GM21390 (cell line): ENCODE measurements around the gene SDK2.

ENCODE experiments used
- ATAC-seq: cut with Tn5 transposase; IDR thresholded peaks from one replicate; pipeline ENCODE4 v1.9.1; 2021; ENCODE audit not compliant: unreplicated experiment

Gene SDK2

DNA sequence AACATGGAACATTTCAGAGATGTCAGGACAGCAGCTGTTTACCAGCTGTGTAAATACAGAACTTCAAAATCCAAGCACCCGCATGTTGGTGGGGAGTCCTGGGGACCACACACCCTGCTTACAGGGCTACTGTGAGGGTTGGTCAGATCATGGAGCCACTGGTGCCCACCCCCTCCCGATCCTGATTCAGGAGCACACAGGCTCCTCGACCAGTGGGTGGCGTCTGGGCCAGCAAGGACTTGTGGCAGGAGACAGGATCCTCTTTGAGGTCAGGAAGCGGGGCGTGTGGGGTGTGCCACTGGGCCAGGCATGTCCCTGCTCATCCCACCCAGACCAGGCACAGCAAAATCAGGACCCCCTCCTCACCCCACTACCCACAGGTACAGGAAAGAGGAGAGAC is 83.6 kb downstream of the SDK2 start:
- no peak for ATAC-seq

DNA sequence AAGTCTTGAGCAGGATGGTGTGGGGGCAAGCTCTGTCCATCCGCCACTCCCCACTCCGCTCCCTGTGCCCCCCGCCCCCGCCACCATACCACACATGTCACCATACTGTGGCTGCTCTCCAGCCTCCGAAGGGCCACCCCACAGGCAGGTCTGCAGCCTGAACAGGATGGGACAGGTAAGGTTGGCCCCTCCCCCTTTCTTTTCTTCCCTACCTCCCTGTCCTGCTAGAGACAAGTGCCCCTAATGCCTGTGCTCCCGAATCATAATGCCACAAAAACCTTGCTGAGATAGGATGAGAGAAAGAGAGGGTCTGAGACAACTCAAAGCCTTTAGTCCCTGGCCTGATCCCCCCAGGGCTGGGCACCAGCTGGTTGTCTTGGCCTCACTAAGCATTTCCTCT is 84.7 kb downstream of the SDK2 start:
- no peak for ATAC-seq

DNA sequence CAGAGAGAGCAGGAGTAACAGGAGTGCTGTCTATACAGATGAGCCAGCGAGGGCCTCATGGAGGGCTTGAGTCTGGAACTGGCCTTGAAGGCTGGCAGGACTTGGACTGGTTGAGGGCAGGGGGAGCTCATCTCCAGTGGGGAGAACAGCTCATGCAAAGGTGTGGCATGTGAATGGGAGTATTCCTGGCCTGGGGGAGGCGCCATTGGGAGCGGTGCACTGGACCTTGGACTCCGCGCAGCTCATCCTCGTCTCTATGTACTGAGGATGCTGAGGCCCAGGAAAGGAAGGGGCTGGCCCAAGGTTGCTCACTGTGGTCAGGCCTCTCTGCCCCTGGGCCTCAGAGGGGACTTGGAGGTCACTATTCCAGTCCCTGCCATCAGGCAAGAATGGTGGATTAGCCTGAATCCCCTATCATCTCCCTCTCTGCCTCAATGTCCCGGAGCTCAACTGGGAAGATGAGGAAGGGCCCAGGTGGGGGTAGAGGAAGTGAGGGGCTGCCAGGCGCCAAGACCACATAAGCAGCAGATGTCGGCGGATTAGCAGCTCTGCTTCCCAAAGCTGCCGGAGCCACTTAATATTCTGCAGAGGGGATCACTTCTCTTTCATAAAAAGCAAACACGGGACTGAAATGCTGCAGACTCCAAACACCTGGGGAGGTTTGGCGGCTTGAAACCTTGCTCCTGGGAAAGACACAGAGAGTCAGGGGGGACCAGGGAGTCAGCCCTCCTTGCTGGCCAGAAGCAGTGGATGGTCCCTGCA is 88.9 kb downstream of the SDK2 start:
- no peak for ATAC-seq

DNA sequence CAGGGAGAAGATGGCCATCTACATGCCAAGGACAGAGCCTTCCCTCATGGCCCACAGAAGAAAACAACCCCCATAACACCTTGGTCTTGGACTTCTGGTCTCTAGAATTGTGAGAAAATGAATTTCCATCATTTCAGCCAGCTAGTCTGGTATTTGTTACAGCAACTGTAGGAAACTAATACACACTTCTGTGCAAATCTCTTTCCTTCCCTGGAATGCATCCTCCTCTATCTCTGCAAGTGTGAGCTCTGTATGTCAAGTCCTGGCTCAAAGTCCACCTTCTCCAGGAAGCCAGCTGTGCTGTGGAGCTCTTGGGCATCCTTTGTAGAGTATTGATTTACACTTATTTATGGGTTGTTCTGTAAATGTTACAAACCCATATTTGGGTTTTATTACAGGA is 89.7 kb downstream of the SDK2 start:
- ATAC-seq: no peak

DNA sequence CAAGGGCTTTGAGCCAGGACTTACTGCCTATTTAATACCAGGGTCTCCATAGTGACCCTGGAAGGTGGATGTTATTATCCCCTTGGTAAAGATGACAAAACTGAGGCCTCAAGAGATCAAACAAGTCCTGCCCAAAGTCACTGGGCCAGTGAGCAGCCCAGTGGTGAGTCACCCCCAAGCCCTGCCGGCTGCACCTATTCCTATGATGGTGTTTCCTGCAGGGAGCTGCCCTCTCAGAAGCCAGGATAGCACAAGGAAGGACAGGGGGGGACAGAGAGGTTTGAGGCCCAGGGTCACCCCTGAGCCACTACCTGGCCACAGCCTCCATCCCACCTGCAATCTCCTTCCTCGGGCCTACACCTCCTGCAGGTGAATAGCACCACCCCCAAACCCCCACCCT is 90.9 kb downstream of the SDK2 start:
- ATAC-seq: no peak

DNA sequence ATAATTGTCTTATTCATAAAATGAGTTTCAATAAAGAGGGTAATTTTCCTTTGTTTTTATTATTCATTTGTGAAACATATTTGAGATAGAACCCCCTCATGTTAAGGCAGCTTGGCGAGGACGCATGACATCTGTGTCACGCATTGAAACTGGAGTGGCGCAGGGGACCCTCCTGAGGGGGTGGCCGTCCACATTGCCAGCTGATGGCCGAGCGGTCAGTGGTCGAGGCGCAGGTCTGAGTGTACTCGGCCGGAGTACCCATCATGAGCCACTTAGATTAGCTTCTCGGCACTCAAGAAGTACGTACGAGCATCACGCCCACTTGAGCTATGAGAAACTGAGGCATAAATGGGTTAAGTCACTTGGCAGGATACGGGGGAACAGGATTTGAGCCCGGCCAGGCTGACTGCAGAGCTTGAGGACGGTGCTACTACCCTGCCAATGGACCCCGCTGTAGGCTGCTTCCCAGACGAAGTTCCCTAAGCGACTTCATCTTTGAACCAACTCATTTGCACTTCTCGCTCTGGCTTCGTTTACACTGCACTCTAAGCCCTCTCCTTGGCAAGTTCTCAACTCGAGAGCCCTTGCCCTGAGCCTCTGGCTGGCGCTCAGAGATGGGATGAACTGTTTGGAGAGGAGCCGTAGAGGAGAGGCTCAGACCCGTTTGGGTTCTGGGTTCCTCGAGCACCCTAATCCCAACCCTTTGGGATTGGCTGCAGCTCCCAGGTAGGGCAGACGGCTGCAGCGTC is 91.8 kb downstream of the SDK2 start:
- ATAC-seq: no peak

DNA sequence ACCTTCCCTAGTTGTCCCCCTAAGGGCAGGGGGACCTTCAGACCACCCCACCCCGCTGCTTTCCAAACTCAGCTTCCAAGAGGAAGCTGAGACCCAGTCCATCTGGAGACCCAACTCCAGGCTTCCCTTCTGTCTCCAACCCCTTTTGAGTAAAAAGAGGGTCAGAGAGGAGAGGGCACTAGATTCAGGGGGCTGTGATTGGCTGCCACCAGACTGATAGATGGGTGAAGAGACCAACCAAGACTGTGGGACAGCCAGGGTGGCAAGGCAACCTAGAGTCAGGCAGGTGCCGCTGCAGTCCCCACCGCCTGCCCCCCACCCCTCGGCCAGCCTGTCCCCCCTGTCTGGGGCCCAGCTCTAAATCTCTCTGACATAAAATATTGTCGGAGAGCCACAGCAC is 92.5 kb downstream of the SDK2 start:
- no peak for ATAC-seq

DNA sequence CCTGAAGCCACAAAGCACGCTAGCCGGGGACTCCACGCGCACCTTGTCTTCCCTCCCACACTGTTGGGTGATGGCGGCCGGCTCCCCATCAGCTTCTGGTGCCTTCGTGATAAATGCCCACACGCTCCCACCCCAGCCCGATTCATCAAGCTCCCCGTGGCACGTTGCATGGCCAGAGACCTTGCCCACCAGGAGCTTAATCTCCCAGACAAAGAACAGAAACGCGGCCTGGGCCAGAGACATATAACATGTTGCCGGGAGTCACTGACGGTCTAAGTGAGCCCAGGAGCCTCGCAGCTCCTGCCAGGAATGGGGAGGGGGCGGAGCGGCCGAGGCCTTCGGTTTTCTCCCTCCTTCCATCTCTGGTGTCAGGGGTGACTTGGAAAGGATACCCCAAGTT is 93.1 kb downstream of the SDK2 start:
- no peak for ATAC-seq

DNA sequence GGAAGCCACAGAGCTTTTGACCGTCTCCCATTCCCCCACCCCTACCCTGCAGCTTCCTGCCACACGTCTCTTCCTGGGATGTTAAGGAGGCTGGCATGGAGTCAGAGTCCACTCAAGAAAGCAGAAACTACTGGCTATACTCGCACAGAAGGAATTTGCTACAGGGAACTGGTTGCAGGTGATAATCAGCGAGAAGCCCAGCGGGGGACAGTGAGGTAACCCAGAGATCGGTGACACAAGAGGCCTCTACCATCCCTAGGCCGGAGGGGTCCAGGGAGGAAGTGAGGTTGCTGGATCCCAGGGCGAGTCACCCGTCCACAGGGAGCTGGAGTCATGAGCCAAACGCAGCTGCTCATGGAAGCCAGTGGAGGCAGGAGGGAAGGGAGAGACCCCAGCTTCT is 93.7 kb downstream of the SDK2 start:
- ATAC-seq: no peak

DNA sequence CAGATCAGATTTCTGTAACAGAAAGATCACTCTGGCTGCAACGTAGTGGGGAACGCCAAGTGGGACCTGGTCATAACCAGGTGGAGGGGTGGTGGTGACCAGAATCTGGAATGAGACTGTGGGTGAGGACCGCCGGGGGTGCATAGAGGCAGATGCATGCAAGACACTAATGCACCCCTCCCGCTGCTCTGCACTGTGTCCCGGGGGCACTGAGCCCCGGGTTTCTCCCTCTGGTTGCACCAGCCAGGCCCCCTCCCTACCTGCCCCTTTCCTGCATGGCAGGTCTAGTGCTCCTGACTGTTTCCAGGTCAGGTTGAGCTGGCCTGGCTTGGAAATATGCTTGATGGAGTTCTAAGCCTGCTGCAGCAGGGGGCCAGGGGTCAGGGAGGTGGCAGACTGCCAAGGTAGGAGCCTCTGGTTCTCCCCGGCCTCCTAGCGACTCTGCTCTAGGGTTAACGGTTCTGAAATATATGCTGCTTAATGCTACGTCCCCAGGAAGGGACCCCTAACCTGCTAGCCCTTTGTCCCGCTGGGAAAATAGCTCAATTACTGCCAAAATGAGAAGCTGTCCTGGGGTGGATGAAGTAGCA is 94.3 kb downstream of the SDK2 start:
- ATAC-seq: no peak

DNA sequence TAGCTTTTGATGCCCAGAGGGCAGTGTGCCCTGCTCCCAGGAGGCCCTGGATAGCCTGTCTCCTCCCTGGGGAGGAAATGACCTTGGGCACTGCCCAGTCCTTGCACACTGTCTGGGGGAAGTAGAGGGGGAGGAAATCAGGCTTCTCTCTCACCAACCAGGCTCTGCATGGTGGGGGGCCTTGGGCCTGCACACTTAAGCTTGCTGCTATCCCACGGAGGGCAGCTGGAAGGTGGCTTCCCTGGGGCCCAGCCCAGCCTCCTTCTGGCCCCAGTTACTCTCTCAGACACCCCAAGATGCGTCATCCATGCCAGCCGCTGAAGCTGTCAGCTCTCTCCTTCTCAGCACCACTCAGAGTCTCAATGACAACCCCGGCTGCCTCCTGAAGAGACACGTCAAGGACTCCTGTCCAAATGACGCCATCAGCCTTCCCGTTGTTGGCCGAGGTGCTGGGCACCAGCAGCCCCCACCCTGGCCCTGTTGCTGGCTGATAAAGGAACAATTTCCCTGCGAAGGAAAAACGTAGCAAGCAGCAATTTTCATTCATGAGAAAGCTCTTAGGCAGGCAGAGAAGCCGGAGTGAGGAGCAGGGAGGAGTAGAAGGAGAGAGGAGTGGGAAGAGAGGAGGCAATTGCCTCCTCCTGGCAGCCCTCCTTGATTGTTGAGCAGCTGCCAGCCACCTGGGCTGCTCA is 95.5 kb downstream of the SDK2 start:
- no peak for ATAC-seq

DNA sequence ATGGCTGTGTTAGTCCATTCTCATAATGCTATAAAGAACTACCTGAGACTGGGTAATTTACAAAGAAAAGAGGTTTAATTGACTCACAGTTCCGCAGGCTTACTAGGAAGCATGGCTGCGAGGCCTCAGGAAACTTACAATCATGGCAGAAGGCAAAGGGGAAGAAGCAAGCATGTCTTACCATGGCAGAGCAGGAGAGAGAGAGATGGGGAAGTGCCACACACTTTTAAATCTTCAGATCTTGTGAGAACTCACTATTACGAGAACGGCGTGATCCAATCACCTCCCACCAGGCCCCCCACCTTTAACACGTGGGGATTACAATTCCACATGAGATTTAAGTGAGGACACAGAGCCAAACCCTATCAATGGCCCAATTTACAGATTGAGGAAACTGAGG is 96.5 kb downstream of the SDK2 start:
- ATAC-seq: no peak

DNA sequence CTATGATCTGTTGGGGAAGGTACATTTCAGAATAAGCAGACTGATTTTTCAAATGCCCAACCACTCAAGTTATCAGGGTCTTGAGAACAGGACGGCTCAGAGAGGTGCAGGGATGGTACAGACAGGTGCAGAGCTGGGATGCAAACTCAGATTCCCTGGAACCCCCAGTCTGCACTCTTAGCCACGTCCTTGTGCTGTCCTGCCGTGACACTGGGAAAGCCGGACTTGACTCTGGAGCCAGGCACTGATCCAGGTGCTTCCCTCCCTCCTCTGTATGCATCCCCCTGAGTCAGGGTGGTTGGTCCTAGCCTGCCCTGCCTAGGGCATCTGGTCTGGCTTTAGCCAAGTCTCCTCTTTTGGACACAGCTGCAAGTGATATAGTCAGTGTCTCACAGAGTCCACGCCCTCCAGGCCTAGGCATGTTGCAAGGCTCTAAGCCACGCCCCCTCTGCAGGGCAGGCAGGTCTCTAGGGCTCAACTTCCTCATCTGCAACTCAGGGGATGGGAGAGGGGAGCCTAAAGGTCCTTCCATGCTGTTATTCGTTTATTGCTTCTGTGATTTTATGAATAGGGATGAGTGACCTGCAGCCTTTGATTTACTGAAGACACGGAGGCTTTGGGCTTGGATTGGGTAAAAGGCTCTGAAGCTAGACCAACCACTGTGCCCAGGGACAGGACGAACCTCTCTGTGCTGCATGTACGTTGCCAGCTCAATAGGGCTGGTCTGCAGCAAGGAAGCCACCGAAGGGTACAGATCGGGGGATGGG is 97.3 kb downstream of the SDK2 start:
- ATAC-seq: no peak

DNA sequence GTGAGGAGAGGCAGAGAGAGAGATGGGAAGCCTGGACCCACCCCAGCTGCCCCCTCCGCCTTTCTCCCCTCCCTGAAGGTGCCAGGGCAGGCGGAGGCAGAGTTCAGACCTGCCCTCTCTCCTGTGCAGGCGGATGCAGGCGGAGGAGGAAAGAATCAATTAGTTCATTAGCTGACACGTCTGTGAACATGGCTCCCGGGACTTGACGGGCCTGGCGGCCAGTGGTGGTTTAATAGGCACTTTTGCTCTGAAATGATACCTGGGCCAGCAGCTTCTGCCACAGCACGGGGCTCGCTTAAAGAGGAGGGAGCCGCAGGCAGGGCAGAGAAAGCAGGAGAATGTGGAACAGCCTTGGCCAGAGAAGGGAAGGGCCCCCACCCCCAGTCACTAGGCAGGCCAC is 98.1 kb downstream of the SDK2 start:
- no peak for ATAC-seq

DNA sequence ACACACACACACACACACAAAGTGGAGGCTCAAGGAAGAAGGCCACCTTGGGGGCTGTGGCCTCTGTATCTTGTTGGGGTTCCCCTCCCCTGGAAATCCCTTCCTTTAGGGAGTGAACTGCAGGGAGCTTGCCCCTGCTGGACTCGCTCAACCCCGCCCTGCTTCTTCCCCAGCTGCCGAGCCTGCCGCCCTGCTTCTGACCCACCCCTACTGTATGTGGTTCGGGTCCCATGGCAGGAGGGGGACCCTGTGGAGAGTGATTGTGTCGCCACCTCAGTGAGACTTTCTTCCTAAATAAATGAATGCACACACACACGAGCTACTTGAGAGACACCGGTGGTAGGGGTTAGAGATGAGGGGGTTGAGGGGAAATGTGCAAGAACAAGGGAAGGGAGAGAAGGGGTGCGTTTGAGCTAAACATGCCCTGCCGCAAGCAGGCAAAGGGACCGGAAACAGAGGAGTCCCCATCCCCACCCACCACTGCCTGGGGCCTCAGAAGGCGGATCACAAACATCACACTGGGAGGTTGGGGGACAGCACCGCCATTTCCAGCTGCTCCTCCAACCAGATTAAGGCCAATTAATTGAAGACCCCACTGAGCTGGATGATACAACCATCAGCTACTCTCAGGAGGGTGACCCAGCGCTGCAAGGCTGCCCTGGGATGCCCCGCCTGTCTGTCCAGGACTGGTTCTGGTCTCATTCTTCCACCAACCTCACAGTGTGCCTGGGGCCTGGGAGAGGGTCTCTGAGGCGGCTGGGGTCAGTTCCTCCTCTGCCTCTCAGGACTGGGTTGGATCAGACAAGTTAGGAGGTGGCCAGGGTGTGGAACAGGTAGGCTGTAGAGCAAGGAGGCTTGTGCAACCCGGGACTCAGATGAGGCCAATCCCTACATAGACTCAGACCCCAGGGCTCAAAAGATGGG is 98.9 kb downstream of the SDK2 start:
- no peak for ATAC-seq

DNA sequence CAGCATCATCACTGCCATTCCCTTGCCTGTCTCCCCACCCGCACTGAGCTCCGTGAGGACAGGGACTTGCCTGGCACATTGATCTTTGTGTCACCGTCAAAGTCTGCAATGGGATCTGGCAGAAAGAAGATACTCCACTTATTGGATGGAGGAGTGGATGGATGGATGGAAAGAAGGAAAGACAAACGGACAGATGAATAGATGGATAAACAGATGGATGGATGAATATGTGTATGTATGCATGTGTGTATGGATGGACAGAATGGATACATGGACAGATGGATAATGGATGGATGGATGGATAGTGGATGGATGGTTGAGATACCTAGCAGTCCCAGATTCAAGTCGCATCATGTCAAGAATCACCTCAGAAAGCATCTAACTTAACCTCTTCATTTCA is 99.9 kb downstream of the SDK2 start:
- ATAC-seq: no peak

DNA sequence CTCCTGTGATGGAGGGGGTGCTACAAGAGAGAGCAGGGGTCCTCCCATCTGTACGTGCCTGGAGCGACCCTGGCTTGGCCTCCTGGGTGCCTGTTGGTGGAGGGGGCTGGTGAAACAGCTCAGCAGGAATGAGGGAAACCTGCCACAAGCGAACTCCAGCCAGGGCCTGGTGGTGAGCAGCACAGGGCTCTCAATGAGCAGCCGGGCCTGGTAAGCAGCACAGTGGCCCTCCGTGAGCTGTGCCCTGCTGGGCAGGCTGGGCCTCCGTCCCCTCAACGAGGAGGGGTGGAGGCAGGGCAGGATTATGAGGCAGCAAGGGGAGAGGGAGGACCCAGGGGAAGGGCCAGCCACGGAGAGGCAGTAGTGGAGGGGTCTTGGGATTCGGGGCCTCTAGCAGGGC is 101.9 kb downstream of the SDK2 start:
- ATAC-seq: no peak

DNA sequence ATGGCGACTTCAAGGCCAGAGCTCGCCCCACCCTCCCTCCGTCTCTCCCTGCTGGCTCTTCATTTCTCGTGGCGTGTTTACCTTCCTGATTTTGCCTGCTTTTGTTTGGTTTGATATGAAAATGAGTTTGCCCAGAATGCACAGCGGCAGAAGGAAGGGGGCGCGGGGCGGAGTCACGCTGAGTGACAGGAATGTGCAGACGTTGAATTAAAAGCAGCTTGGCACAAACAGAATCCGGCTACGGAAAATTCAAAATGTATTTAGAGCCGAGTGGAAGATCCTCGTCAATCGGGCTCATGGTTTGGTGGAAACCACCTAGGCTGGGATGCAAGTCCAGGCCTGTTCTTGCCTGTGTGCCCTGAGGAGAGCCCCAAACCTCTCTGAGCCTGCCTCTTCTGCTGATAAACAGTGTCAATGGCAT is 102.7 kb downstream of the SDK2 start:
- ATAC-seq: no peak

DNA sequence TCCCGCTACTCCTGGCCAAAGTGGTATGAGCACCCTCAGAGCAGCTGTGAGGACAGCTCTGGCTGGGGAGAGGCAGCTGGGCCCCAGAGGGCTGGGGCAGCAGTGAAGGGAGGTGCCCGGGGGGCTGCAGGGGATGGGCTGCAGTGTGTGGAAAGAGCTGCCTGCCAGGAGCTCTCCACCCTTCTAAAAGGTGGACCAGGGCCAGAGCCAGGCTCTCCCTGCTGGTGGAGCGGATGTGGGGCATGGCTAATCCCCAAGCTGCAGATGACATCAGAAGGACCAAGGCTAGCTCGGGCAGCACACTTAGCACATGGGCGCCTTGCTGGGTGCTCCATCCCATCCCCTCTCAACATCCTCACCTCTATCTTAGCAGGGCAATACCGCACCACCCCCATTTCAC is 103.1 kb downstream of the SDK2 start:
- ATAC-seq: no peak

DNA sequence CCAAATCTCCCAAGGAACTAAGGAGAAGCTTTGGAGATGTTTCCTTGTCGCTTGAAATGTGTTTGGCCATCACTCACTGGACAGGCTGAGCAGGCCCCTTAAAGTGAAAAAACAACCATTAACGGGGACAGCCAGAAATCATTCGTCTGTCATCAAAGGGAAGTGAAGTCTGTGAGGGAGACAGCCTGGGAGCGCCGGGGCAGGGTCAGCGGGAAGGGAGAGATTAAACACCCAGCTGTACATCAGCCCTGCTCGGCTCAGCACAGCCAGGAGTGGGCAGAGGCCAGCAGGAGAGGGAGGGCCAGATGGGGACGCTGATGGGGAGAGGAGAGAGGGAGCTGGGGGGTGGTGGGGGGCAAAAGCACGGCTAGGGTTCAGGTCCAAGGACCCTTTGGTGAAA is 105.1 kb downstream of the SDK2 start:
- no peak for ATAC-seq
